Transverse colon (tissue), 4 donors: ENCODE results near the gene ZNHIT6.

Experiments
- EP300 ChIP-seq: sonication (generic); formaldehyde crosslinking; IDR thresholded peaks from one replicate; pipeline ENCODE4 v1.6.1; 2017; ENCODE audit warnings: antibody characterized with exemption, low read depth
- POLR2A ChIP-seq: fragments of 450-650 bp; IDR thresholded peaks from one replicate; pipeline ENCODE4 v1.6.1; 2016; ENCODE audit warnings: antibody characterized with exemption, mild to moderate bottlenecking, moderate library complexity
- POLR2AphosphoS5 ChIP-seq, 3 donors: sonication (generic); formaldehyde crosslinking; IDR thresholded peaks; one replicate each; pipeline ENCODE4 v1.6.1; 2016; ENCODE audit warnings: antibody characterized with exemption in 3 of 3
- TF ChIP-seq, protein P1 (sequence below), 5 experiments: fragments of 200-600 bp in 3 of 5; fragments of 450-650 bp in 2 of 5; sonication (generic) in 3 of 5; IDR thresholded peaks; 1 replicate in 2 of 5; 2 replicates in 3 of 5; pipeline ENCODE4 v1.5.1; 2016 to 2017; ENCODE audit warnings: antibody characterized with exemption in 5 of 5, inconsistent platforms in 3 of 5, mild to moderate bottlenecking in 2 of 5, moderate library complexity in 1 of 5

DNA sequence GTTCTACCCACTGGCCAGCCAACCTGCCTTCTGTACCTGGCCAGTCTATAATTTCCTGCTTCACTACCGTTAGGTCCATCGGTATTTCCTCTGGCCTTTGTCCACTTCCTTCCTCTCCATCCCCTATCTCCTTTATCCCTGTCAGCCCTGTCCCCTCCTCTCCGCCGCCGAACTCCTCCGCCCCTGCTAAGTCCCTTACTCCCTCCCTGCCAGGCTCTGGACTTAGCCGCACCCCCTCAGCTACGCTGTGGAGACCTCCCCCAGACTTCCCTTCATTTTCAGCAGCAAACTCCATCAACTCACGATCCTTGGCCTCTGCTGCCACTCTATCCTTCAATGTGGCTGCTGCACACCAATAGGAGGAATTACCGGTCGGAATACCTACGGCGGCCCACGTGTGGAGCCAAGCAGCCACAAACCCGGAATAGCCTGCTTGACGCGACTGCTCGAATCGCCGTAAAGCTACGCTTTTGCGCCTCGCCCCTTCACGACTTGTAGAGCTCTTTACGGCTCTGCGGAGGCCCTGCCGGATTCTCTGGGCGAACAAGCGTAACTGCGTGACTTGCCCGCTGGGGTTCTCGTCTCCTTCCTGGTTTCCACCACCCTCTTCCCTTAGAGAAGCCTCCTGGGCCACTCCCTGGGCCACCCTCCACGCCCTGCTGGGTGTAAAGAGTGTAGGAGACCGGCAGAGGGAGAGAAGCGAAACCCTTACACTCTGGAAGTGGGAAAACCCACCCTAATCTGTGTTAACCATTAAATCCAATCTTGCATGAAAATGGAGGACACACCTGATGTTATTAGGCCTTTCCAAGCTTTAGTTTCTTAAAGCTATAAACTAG is at the start of gene ZNHIT6:
- TF ChIP-seq, protein P1, sequence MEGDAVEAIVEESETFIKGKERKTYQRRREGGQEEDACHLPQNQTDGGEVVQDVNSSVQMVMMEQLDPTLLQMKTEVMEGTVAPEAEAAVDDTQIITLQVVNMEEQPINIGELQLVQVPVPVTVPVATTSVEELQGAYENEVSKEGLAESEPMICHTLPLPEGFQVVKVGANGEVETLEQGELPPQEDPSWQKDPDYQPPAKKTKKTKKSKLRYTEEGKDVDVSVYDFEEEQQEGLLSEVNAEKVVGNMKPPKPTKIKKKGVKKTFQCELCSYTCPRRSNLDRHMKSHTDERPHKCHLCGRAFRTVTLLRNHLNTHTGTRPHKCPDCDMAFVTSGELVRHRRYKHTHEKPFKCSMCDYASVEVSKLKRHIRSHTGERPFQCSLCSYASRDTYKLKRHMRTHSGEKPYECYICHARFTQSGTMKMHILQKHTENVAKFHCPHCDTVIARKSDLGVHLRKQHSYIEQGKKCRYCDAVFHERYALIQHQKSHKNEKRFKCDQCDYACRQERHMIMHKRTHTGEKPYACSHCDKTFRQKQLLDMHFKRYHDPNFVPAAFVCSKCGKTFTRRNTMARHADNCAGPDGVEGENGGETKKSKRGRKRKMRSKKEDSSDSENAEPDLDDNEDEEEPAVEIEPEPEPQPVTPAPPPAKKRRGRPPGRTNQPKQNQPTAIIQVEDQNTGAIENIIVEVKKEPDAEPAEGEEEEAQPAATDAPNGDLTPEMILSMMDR (IDR thresholded peaks at IDR 0.05) = peak; percentile 33 to 71 (median 43)
- TF ChIP-seq POLR2A (peak; percentile 62), EP300 (no peak), POLR2AphosphoS5 (IDR thresholded peaks at IDR 0.05) (peak; percentile 75 to 80 (median 79))
